Stimulated activated naive CD4-positive, alpha-beta T cell (primary cell): Measurements from ENCODE around the gene GLG1.
"Not testable (repeated sequence)": the region's sequence is repeated elsewhere in the genome, so short reads cannot be mapped to it uniquely, and the experiment has no call there.

Source experiments
- DNase-seq, 6 experiments: peaks; one replicate each; lab custom pipeline; 2025; lab: John Stamatoyannopoulos, UW

GLG1 gene

DNA sequence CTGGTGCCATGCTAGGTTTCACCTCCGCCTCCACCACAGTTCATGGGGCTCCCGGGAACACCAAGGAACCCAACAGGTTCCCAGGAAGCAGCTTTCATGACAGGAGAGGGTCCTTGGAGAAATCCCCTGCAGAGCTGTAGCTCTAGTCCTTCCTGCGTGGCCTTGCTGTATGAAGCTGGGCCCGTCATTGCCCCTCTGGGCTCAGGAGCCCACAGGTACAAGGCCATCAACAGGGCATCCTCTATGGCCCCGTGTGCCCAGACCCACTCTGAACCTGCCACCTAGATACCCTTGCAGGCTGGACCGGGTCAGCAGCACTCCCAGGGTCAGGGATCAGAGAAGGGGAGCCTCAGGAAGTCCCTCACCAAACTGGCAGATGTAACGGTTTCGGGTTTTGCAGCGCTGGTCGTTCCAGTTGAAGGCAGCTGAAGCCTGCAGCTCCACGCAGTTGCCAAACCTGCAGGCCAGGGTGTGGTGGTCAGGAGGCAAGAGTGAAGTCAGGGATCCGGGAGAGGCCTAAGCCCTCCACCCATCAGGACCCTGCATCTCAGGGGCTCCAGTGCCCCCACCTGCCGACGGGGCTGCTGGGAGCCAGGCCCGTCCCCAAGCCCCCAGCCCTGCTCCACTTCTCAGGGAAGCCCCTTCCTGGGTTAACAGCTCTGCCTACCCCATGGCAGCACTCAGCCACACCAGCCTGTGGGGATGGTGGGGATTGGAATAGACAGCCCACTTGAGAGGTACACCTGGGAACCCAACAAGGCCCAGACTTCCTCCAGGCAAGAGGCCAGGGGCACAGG, 197.5 kb downstream of the GLG1 start:
- DNase-seq, result not testable (repeated sequence)

DNA sequence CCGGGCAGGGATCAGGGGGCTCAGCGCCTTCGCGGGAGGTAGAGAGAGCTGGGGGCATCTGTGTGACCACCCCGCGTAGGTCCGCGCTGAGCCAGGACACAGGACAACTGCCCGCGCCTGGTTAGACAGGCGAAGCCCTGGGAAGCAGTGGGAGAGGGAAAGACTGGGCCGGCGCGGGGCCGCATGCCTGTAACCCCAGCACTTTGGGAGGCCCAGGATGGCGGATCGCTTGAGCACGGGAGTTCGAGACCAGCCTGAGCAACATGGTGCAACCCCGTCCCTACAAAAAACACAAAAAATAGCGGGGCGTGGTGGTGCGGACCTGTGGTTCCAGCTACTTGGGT, 199.6 kb downstream of the GLG1 start:
- DNase-seq, result not testable (repeated sequence)

DNA sequence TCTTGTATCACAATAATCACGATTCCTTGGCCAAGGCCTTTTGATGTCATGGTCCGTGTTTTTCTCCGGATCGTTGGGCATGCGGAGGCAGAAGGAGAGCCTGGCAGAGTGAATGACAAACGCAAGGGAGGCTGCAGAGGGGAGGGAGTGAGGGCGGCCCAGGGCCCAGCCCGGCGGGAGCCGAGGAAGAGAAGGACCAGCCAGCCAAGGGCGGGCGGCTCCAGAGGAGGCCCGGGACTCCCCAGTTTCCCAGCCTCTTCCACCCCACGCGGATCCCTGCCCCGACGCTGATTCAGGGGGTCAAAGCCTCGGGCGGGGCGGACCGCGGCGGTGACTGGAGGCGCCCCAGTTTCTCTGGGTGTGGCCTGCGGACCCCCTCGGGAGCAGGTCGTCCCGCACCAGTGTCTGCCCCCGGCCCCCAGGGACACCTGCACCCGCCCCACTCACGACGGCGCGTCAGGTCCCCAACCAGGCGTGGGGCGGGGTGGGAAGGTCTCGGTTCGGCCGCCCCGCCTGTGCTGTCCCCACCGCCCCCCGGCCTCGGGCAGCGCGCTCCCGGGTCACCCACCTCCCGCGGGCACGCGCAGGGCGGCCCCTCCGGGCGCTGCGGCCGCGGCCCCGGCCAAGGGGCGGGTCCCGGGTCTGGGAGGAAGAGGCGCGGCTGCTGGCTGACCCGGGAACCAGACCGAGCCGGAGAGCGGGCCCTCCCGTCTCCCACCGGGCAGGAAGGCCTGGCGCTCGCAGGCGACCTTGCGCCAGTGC, 200.1 kb downstream of the GLG1 start:
- DNase-seq, result not testable (repeated sequence)

DNA sequence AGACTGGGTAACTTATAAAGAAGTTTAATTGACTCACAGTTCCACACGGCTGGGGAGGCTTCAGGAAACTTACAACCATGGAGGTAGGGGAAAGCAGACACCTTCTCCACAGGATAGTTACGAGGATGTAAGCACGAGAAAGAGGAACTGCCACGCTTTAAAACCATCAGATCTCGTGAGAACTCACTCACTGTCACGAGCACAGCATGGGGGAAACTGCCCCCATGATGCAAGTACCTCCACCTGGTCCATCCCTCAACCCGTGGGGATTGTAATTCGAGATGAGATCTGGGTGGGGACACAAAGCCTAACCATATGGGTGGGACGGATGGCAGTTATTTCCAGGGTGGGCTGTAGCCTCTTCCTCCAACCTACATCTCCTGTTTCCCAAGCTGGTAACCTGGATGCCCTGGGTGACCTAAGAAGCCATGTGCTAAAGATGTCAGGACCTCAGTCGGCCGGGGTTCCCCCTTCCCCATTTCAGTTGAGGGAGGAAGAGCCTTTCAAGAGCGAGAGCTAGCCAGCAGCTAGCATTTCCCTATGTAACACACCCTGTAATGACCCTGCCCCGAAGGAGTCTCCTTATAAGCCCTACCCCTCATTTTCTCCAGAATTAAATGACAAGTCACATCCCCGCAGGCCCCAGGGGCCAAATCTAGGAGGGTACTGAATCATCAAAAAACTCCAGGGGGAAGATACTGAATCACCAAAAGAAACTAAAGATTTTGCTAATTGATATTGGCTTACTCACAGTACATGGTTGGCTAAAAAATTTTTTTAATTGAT, 202.6 kb downstream of the GLG1 start:
- not testable (repeated sequence) for DNase-seq

DNA sequence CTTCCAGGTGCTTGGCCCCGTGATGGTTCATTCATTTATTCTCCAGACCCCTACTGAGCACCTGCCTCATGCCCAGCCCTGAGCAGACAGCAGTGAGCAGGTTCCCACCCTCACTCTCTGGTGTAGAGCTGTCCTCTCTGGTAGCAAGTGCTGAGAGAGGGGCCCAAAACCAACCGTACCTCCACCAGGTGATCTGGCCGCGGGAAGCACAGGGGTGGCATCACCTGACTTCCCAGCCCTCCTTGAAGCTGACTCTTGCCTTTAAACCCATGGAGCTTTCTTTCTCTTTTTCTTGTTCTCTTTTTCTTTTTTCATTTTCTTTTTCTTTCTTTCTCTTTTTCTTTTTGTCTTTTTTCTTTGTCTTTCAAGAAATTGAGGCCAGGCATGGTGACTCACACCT, 206.7 kb downstream of the GLG1 start:
- DNase-seq, result not testable (repeated sequence)

DNA sequence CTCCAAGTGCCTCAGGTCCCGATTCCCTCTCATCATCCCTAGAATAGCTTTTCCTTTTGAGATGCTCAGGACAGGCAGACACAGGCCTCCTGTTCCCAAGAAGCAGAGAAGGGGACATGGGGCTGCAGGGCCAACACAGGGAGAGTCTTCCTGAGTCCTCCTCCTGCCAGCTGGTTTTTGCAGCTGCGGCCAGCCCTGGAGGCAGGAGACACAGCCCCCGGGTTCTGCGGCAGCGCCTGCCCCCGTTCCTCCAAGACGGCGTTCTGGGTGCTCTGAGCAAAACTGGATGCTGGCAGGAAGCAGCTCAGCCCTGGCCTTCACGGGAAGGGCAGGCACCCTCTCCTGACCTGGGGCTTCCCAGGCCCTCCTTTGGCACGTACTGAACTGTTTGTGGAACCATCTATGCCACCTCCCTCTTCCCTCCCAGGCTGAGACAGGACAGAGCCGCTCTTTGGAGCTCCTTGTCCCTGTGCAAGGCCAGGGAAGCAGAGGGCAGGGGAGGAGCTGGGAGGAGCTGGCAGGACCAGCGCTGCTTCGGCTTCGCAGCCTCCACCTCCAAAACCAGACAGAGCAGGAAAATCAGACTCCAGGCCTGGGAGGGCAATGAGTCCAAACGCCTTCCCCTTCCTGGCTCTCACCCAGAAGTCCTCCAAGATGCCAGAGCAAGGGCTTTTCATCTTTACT, 208.6 kb downstream of the GLG1 start:
- not testable (repeated sequence) for DNase-seq
